LNCAP (cell line): ENCODE results near the gene PLD1.

Experiments
- CTCF ChIP-seq: fragments of 450-650 bp; IDR thresholded peaks from 2 replicates; pipeline ENCODE4 v1.5.1; 2017; ENCODE audit warnings: mild to moderate bottlenecking

The PLD1 gene

GRCh38 chr3:171556574-171557145 lies 253.6 kb downstream of the PLD1 start:
- TF ChIP-seq CTCF, result no peak

GRCh38 chr3:171556148-171556547 lies 254.1 kb downstream of the PLD1 start:
- no peak for TF ChIP-seq CTCF

GRCh38 chr3:171553086-171553485 lies 257.2 kb downstream of the PLD1 start:
- no peak for TF ChIP-seq CTCF

- TF ChIP-seq CTCF, result no peak
Observed at GRCh38 chr3:171552531-171552930, 257.8 kb downstream of the PLD1 start.

GRCh38 chr3:171551296-171551695 lies 259.0 kb downstream of the PLD1 start:
- no peak for TF ChIP-seq CTCF
